ENCODE results near the gene GPR107.

The GPR107 gene

DNA sequence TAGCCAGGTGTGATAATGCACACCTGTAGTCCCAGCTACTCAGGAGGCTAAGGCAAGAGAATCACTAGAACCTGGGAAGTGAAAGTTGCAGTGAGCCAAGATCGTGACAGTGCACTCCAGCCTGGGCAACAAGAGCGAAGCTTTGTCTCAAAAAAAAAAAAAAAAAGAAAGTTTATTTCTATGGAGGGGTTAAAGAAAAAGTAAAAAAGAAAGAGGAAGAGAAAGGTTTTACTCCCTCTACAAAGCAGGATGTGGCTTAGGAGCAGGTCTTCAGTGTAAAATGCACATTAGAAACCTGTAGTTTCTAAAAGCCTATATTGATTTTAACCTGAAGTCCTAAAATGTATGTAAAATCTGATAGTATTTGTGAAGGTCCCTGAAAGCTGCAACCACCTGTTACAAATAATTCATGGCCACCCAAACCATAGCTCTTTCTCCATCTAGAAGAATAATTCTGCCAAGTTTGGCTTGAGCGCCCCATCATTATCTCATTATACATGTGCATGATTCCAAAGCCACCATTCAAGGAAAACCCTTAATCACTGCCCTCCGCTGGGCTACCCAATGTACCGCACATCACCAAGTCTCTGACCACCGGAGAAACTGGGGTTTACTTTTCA is 14.1 kb upstream of the GPR107 start:
- DNase-seq (peak; percentile 54), ATAC-seq (replicated peaks) (peak; percentile 52 to 53)
- Mint-ChIP-seq H3K36me3 (peaks cover 37 to 66% of the 10 kb centered on the region in 2 donors), H3K4me1 (peaks cover 29 to 74% of the 10 kb centered on the region in 2 donors), H3K9me3 (peaks cover 0 to 1% of the 10 kb centered on the region in 2 donors), H3K27ac (peak overlapping the region; percentile 99), H3K4me3 (peak overlapping the region; percentile 91 to 95), H3K27me3 (no peaks in the 10 kb centered on the region)

DNA sequence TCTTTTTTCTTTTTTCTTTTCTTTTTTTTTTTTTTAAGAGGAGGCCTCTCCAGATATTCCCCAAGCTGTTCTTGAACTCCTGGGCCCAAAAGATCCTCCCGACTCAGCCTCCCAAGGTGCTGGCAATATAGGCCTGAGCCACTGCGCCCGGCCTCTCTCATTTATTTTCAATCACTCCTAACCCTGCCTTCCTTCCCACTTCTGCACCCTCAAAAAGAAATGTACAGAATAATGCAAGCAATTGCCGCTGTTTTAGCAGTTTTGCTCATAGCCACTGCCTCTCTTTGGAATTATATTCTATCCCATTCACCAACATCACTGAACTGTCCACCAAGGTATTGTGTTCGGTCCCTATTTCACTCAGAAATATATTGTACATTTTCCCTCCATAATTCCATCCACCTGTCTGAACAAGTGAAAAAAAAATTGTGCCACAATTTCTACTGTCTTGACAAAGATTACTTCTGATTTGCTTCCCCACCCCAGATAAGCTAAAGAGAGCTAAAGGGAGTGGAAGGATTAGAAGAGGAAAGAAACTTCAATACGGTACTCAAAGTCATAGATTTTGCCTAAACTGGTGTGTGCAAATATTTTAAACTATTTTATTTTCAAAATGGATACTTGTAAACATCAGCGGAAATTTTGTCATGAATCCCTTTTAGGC is 12.6 kb upstream of the GPR107 start:
- peaks cover 0 to 1% of the 10 kb centered on the region in 2 donors for H3K9me3 Mint-ChIP-seq
- ATAC-seq (replicated peaks) (no peak), DNase-seq (no peak)
- peak overlapping the region; percentile 100 for H3K27ac Mint-ChIP-seq
- H3K36me3 Mint-ChIP-seq: peaks cover 34 to 51% of the 10 kb centered on the region in 2 donors
- peaks cover 29 to 74% of the 10 kb centered on the region in 2 donors for H3K4me1 Mint-ChIP-seq
- H3K27me3 Mint-ChIP-seq: no peaks in the 10 kb centered on the region
- peak overlapping the region; percentile 95 to 98 for H3K4me3 Mint-ChIP-seq

DNA sequence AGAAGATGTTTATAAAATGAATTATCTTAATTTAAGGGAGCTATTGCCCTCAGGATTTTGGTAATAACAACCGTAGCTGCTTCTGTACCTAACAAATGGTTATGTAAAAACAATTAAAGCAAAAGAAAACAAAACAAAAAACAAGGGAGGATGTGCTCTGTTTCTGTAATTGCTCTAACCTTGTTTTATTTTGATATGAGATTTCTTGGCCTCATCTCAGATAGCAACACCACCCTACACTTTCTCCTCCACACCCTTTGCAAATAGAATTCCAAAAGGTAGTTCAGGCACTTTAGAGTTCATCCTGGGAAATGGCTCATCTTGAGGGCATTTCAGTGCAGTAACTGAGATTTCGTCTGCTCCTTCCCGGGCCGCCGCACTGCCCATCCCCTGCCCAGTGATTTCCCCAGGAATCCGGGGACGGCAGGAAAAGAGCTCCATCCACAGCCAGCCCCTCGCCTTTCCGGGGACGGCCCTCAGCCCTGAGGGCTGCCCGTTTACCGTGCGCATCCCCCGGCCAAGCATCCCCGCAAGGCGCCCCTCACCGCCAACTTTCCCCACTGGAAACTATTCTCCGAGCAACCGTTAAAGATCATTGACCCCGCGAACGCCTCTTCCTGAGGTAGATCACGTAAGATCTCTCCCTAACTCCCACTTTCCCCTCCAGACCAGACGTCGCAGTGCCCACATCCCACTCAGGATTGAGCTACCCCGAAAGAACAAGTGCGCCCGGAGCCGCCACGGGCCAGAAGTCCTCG is 11.9 kb upstream of the GPR107 start:
- ATAC-seq (replicated peaks) (no peak), DNase-seq (no peak)
- H3K9me3 Mint-ChIP-seq: peaks cover 0 to 1% of the 10 kb centered on the region in 2 donors
- H3K27ac Mint-ChIP-seq: peak overlapping the region; percentile 100
- H3K4me3 Mint-ChIP-seq: peak overlapping the region; percentile 95 to 98
- H3K27me3 Mint-ChIP-seq: no peaks in the 10 kb centered on the region
- H3K36me3 Mint-ChIP-seq: peaks cover 29 to 45% of the 10 kb centered on the region in 2 donors
- peaks cover 24 to 67% of the 10 kb centered on the region in 2 donors for H3K4me1 Mint-ChIP-seq

DNA sequence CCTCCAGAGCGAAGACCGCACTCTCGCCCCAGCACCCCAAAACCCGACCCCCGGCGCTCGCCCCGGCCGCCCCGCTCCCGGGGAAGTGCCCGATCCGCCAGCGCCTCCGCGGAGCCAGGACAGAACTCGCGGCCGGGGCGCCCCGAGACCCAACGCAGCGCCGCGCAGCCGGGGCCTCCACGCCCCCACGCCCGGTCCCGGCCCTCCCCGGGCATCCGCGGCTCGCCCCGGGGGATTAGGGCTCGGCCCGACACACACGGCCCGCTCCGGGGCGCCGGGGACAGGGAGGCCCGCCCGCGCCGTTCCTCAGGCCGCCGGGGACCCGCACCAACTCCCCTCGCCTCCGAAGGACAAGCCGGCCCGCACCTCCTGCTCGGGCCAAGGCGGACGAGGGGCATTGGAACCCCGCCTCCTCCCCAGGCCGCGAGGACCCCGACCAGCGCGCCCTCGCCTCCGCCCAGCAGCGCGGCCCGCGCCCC is 11.3 kb upstream of the GPR107 start:
- ATAC-seq (replicated peaks) (peak; percentile 7 to 13), DNase-seq (no peak)
- no peaks in the 10 kb centered on the region for H3K9me3 Mint-ChIP-seq
- peaks cover 25 to 39% of the 10 kb centered on the region in 2 donors for H3K36me3 Mint-ChIP-seq
- peaks cover 20 to 60% of the 10 kb centered on the region in 2 donors for H3K4me1 Mint-ChIP-seq
- no peaks in the 10 kb centered on the region for H3K27me3 Mint-ChIP-seq
- peak overlapping the region; percentile 95 to 98 for H3K4me3 Mint-ChIP-seq
- H3K27ac Mint-ChIP-seq: peak overlapping the region; percentile 100

DNA sequence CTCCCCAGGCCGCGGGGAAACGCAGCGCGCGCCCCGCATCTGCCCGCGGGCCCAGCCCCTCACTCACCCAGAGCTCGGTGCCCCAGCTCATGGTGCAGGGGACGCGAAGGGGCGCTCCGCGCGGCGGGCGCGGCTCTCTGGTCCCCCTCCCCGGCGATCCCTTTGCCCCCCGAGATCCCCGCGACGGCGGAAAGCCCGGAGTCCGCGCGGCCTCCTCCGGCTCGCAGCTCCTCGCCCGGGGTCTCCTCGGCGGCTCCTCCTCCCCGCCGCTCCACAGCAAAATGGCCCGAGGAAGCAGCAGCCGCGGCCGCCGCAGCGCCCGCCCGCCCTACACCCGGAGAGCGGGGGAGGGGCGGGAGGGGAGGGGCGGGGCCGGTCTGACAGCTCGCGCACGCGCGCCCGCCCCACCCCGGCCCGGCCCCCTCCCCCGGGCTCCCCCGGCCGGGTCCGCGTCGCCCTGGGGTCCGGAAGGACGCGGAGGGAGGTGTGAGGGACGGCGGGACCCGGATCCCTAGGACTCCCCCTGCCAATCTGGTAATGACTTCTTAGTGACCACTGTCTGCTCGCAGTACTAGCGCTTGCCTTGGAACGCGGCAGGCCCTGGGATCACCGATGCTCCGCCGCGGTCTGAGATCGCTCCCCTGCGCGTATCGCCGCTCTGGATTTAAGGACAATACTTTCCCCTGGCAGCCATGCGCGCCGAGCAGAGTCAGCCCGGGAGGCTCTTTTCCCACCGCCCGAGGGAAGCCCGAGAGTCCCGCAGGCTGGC is 10.6 kb upstream of the GPR107 start, which contains the start of gene FNBP1:
Gene FNBP1 (minus strand): TSS at position 305 of the 769 bp plus-strand sequence. CDS start 214 bp downstream, at position 91.
- Mint-ChIP-seq H3K27me3 (no peaks in the 10 kb centered on the region), H3K36me3 (peaks cover 25 to 38% of the 10 kb centered on the region in 2 donors), H3K27ac (peak within 1 kb of the TSS; percentile 100), H3K4me3 (peak within 1 kb of the TSS; percentile 95 to 98), H3K4me1 (peaks cover 20 to 57% of the 10 kb centered on the region in 2 donors), H3K9me3 (no peaks in the 10 kb centered on the region)
- DNase-seq (peak; percentile 75), ATAC-seq (replicated peaks) (peak; percentile 54 to 65)

DNA sequence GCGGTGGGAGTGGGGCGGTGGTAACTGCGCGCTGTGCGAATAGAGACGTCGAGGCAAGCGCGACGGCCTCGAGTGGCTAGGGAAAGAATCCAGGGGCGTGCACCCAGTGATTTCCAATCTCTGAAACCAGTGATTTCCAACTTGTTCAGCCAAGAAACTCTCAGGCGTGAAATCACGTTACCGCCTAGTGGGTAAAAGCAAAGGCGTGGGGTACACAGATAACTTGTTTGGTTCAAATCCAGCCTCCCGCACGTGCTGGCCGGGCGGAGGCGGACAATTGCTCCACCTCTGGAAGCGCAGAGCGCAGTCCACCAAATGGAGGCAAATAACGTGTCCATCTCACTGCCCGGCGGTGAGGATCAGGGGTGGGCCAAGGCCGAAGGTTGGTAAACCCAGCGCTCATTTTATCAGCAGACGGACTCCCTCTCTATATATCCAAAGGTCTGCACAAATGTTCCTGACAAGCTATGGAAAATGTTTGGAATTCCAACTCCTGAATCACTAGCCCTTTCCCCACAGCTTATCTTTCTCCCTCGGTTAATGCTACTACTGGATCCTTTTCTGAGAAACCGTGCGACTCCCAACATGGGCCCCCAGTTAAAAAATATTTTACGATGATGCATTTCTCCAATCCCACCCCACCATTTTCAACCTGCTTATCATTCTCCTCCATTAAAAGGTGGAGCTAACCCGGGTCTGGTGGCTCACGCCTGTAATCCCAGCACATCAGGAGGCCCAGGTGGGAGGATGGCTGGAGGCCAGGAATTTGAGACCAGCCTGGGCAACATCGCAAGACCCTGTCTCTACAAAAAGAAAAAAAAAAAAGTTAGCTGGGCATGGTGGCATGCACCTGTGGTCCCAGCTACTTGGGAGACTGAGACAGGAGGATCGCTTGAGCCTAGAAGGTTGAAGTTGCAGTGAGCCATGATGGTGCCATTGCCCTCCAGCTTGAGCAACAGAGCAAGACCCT is 9.8 kb upstream of the GPR107 start:
- peaks cover 17 to 48% of the 10 kb centered on the region in 2 donors for H3K4me1 Mint-ChIP-seq
- no peaks in the 10 kb centered on the region for H3K9me3 Mint-ChIP-seq
- peaks cover 21 to 32% of the 10 kb centered on the region in 2 donors for H3K36me3 Mint-ChIP-seq
- ATAC-seq (replicated peaks) (no peak), DNase-seq (no peak)
- H3K27me3 Mint-ChIP-seq: no peaks in the 10 kb centered on the region
- H3K4me3 Mint-ChIP-seq: peak overlapping the region; percentile 94 to 95
- H3K27ac Mint-ChIP-seq: peak overlapping the region; percentile 97

DNA sequence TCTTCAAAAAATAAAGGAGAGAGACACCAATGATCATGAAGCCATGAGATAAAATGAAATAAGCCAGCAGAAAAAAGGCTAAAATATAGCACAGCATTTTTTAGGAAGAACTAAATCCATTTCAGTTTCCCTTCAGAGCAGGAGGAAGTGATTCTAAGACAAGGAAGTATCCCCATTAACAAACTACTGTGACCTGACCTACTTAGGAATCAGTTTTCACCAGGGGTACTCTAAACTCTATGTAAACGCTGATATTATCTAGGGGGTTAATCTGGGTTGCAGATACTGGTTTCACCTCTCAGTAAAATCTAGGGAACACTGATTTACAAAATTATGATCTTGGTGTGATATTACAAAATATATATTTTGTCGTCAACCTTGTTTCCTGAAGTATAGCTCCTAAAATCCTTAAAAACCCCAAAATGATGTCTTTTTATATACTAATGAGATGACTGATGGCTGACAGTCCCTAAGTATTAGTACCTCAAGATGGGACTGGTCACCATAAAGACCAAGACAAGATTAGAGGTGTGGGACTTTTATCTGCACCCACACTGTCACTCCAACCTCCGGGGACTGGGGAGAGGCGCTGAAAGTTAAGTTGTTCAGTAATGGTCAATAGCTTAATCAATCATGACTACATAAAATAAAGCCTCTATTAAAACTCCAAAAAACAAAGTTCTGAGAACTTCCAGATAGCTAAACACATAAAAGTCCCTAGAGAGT is 7.8 kb upstream of the GPR107 start:
- ATAC-seq (replicated peaks) (no peak), DNase-seq (no peak)
- no peak overlapping the region for H3K27ac Mint-ChIP-seq
- H3K4me3 Mint-ChIP-seq: peak overlapping the region; percentile 30 to 50
- no peaks in the 10 kb centered on the region for H3K27me3 Mint-ChIP-seq
- no peaks in the 10 kb centered on the region for H3K9me3 Mint-ChIP-seq
- H3K36me3 Mint-ChIP-seq: peaks cover 12 to 21% of the 10 kb centered on the region in 2 donors
- peaks cover 20 to 42% of the 10 kb centered on the region in 2 donors for H3K4me1 Mint-ChIP-seq

DNA sequence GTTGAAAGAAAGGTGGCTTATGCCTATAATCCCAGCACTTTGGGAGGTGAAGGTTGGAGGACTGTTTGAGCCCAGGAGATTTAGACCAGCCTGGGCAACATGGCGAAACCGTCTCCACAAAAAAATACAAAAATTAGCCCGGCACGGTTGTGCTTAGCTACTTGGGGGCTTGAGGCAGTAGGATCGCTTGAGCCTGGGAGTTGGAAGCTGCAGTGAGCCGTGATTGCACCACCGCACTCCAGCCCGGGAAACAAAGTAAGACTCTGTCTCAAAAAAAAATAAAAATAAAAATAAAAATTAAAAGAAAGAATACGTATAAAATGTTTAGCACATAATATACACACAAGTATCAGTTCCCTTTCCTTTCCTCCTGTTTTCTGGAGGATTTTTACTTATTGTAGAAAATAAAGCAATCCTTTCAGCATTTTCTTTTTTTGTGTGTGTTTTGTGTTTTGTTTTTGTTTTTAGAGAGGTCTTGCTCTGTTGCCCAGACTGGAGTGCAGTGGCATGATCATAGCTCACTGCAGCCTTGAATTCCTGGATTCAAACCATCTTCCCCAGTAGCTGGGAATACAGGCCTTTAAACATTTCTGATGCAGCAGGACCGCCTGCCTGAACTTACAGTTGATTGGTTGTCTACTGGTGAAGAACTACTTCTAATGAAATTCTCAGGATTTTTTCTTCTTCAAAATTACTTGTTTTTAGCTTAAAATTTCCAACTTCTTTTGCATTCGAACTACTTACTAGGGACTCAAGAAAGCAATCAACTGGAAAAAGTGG is 4.1 kb upstream of the GPR107 start:
- no peaks in the 10 kb centered on the region for H3K9me3 Mint-ChIP-seq
- no peaks in the 10 kb centered on the region for H3K27me3 Mint-ChIP-seq
- peaks cover 15 to 33% of the 10 kb centered on the region in 2 donors for H3K4me1 Mint-ChIP-seq
- no peak overlapping the region for H3K4me3 Mint-ChIP-seq
- H3K36me3 Mint-ChIP-seq: no peaks in the 10 kb centered on the region
- no peak for DNase-seq
- no peak for ATAC-seq (replicated peaks)
- H3K27ac Mint-ChIP-seq: no peak overlapping the region

DNA sequence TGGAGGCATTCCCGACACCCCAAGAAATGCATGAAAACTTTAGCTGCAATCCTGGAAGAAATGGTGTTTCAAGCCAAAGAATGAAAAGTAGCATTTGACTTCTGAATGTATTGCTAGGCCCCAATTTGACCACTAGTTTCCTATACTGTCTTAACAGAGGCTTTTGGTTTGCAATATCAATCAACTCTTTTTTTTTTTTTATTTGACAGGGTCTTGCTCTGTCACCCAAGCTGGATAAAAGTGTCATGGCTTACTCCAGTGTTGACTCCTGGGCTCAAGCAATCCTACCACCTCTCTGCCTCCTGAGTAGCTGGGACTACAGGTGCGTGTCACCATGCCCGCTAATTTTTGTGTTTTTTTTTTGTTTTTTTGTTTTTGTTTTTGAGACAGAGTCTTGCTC is 3.2 kb upstream of the GPR107 start:
- peaks cover 11 to 32% of the 10 kb centered on the region in 2 donors for H3K4me1 Mint-ChIP-seq
- no peak overlapping the region for H3K4me3 Mint-ChIP-seq
- ATAC-seq (replicated peaks): no peak
- H3K27me3 Mint-ChIP-seq: no peaks in the 10 kb centered on the region
- no peak overlapping the region for H3K27ac Mint-ChIP-seq
- no peak for DNase-seq
- H3K9me3 Mint-ChIP-seq: no peaks in the 10 kb centered on the region
- H3K36me3 Mint-ChIP-seq: no peaks in the 10 kb centered on the region

DNA sequence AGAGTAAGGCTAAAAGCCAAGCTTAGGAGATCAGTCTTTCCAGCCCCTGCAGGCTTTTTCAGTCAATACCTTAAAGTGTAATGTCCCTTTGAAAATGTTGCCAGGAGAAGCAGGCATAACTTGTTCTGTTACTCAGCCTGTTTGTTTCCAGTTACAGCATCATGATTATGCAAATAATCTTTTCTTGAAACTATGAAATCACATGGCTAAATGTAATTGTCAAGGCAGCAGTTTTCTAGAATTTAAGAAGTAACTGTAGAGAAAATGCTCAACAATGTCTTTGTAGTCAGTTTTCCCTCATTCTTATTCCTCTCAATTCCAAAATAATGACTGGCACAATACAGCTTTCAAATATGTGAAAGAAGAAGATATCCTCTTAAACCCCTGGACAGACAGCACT is 1.9 kb upstream of the GPR107 start:
- Mint-ChIP-seq H3K4me1 (peaks cover 7 to 25% of the 10 kb centered on the region in 2 donors), H3K9me3 (no peaks in the 10 kb centered on the region), H3K27ac (no peak overlapping the region), H3K36me3 (no peaks in the 10 kb centered on the region), H3K27me3 (no peaks in the 10 kb centered on the region), H3K4me3 (peak overlapping the region in 1 of 2 donors; percentile 36)
- ATAC-seq (replicated peaks) (no peak), DNase-seq (no peak)

DNA sequence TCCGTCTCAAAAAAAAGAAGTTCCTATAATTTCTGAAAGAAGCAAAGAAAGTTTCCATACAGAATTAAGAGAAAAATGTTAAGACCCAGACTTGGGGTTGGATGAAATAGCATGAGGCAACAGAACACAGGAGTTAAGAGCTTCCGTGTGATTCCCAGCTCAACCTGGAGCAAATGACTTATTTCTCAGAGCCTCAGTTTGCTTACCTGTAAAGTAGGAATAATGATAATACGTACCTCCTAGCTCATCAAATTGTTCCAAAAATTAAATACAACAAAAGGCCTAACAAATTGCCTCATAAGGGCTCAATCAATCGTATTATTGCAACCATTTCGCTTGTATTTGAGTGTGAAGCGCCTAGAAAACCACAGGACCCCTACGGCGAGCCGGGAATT is 600 bp upstream of the GPR107 start:
- ATAC-seq (replicated peaks): no peak
- peak overlapping the region; percentile 97 for H3K27ac Mint-ChIP-seq
- DNase-seq: no peak
- peak overlapping the region; percentile 93 for H3K4me3 Mint-ChIP-seq
- H3K27me3 Mint-ChIP-seq: no peaks in the 10 kb centered on the region
- no peaks in the 10 kb centered on the region for H3K9me3 Mint-ChIP-seq
- H3K36me3 Mint-ChIP-seq: no peaks in the 10 kb centered on the region
- peaks cover 7 to 25% of the 10 kb centered on the region in 2 donors for H3K4me1 Mint-ChIP-seq

DNA sequence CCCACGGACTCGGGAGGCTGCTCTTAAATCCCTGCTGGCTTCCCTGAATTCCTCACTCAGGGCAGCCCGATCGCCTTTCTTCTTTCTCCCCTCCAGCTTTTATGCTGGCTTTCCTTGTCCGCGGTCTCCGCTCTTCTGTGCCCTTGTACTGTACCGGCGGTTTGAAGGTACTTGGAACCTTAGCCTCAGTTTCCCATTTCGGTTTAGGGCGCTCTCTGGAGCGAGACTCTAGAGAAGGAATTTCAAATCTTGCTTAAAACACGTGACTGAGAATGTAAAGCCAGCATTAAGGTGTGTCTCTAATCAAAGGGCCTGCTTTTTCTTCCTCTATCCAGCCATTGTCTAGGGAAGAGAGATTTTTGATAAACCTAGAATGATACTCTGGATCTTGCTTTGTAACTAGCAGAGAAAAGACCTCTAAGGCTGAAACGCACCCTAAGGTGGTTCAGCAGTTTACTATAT is 650 bp downstream of the GPR107 start:
- H3K9me3 Mint-ChIP-seq: no peaks in the 10 kb centered on the region
- H3K27ac Mint-ChIP-seq: peak overlapping the region; percentile 97
- peaks cover 7 to 8% of the 10 kb centered on the region in 2 donors for H3K36me3 Mint-ChIP-seq
- peaks cover 9 to 32% of the 10 kb centered on the region in 2 donors for H3K4me1 Mint-ChIP-seq
- DNase-seq (no peak), ATAC-seq (replicated peaks) (no peak)
- peak overlapping the region; percentile 93 for H3K4me3 Mint-ChIP-seq
- H3K27me3 Mint-ChIP-seq: no peaks in the 10 kb centered on the region

Data from stimulated activated naive B cell treated with anti-CD40 and anti-IgM and Interleukin-4, amounts not matched to agents 10 μg/mL and 1 μg/mL and 100 μg/mL, for 72 hours (primary cell).